CD4-positive, alpha-beta memory T cell (primary cell): ENCODE results near the gene MCF2L2. TPM values are rescaled to one million over a fixed set of nuclear protein-coding genes. Genes with fewer than 3 reads are reported as not detected.
"Not testable (repeated sequence)": the region's sequence is repeated elsewhere in the genome, so short reads cannot be mapped to it uniquely, and the experiment has no call there.

Experiments
- CTCF ChIA-PET: fragments of 350-600 bp; sonication (Branson Sonifier 250); formaldehyde crosslinking; loops from one replicate; lab custom pipeline; 2021; ENCODE audit warnings: inconsistent platforms; ENCODE audit not compliant: partially characterized antibody; lab: Charles Lee
- POLR2A ChIA-PET: fragments of 350-600 bp; sonication (Branson Sonifier 250); formaldehyde crosslinking; loops from one replicate; lab custom pipeline; 2021; ENCODE audit not compliant: partially characterized antibody; lab: Charles Lee
- DNase-seq, 5 donors: peaks; one replicate each; pipeline versions ENCODE4 v3.0.0 to v3.0.0-alpha.2; 2020 to 2022; ENCODE audit warnings: mixed read lengths in 1 of 5
- H3K27ac ChIP-seq: one replicate; pipeline ENCODE4 v1.7.0; 2013; ENCODE audit warnings: low read depth, low read length
- H3K27me3 ChIP-seq: 2 replicates; pipeline ENCODE4 v1.7.0; 2013; ENCODE audit warnings: mild to moderate bottlenecking, low read length, moderate library complexity; ENCODE audit not compliant: insufficient read depth
- H3K36me3 ChIP-seq: 2 replicates; pipeline ENCODE4 v1.7.0; 2013; ENCODE audit warnings: mild to moderate bottlenecking, low read length, moderate library complexity; ENCODE audit not compliant: insufficient read depth
- H3K4me1 ChIP-seq: 2 replicates; pipeline ENCODE4 v1.7.0; 2013; ENCODE audit warnings: mild to moderate bottlenecking, low read length, moderate library complexity; ENCODE audit not compliant: insufficient read depth
- H3K4me3 ChIP-seq, 2 donors: one replicate each; pipeline ENCODE4 v1.7.0; 2013; ENCODE audit warnings: low read length in 2 of 2, mild to moderate bottlenecking in 1 of 2
- H3K9me3 ChIP-seq, 2 donors: one replicate each; pipeline ENCODE4 v1.7.0; 2013; ENCODE audit warnings: low read length in 2 of 2, control low read depth in 1 of 2; ENCODE audit not compliant: control insufficient read depth in 1 of 2
- H3K27ac Mint-ChIP-seq, 7 donors: one replicate each; pipeline ENCODE4 v1.8.0; 2020 to 2021; ENCODE audit warnings: mixed read lengths in 7 of 7, mild to moderate bottlenecking in 6 of 7, inconsistent platforms in 3 of 7, moderate library complexity in 3 of 7
- H3K27me3 Mint-ChIP-seq, 2 donors: one replicate each; pipeline ENCODE4 v1.8.0; 2020 to 2021; ENCODE audit warnings: mixed read lengths in 2 of 2
- H3K36me3 Mint-ChIP-seq, 2 donors: one replicate each; pipeline ENCODE4 v1.8.0; 2020 to 2021; ENCODE audit warnings: mixed read lengths in 2 of 2, inconsistent platforms in 1 of 2, mild to moderate bottlenecking in 1 of 2
- H3K4me1 Mint-ChIP-seq, 4 donors: one replicate each; pipeline ENCODE4 v1.8.0; 2020 to 2021; ENCODE audit warnings: mixed read lengths in 4 of 4, mild to moderate bottlenecking in 1 of 4
- H3K4me3 Mint-ChIP-seq, 8 donors: one replicate each; pipeline ENCODE4 v1.8.0; 2020 to 2021; ENCODE audit warnings: mixed read lengths in 8 of 8, mild to moderate bottlenecking in 7 of 8, moderate library complexity in 6 of 8, inconsistent platforms in 3 of 8
- H3K9me3 Mint-ChIP-seq, 8 donors: one replicate each; pipeline ENCODE4 v1.8.0; 2020 to 2021; ENCODE audit warnings: mixed read lengths in 8 of 8, mild to moderate bottlenecking in 5 of 8, inconsistent platforms in 3 of 8, moderate library complexity in 1 of 8
- intact Hi-C: fragments of 100-400 bp; cut with micrococcal nuclease; formaldehyde crosslinking; loops from one replicate; pipeline ENCODE4 v1.15.1; 2023
- polyA plus RNA-seq, 2 donors: library from polyadenylated mRNA; unstranded; fragments of 300-500 nt; fragmentation: Illumina TruSeq; gene quantifications; one replicate each; pipeline ENCODE4 v1.2.3, GENCODE V29; 2021
- total RNA-seq, 2 experiments: library from RNA; stranded (reverse); gene quantifications; one replicate each; pipeline ENCODE4 v1.2.3, GENCODE V29; 2021

Gene MCF2L2
- total and polyA plus RNA-seq, 4 experiments from 2014 or later = 0.37 to 7.3 (median 5.1) TPM

DNA sequence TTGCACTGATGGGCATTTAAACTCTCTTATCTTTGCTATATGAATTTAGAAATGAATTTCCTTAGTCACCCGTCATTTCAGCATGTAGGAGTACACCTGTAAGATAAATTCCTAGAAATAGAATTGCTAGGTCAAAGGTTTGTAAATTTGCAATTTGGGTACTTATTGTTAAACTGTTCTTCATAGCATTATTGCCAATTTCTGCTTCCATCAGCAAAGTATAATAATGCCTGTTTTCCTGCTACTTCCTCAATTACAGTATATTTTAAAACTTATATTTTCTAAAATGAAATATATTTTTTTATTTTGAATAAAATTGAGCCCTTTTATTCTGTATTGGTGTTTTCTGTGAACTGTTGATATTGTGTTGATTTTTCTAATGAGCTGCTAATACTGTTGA is 16.3 kb upstream of the MCF2L2 start:
- H3K36me3 ChIP-seq = no peaks in the 10 kb centered on the region
- H3K27ac Mint-ChIP-seq = no peak overlapping the region
- DNase-seq = no peak
- H3K4me3 ChIP-seq = no peak overlapping the region
- H3K4me1 ChIP-seq = peaks cover 20% of the 10 kb centered on the region
- H3K36me3 Mint-ChIP-seq = peaks cover 8 to 11% of the 10 kb centered on the region in 2 donors
- intact Hi-C loops = no loop called here
- peaks cover 0 to 25% (median 21%) of the 10 kb centered on the region in 8 donors for H3K9me3 Mint-ChIP-seq
- H3K27me3 ChIP-seq = no peaks in the 10 kb centered on the region
- no peaks in the 10 kb centered on the region for H3K27me3 Mint-ChIP-seq
- POLR2A ChIA-PET = no interaction called here
- CTCF ChIA-PET = no interaction called here
- peaks cover 12 to 27% (median 14%) of the 10 kb centered on the region in 4 donors for H3K4me1 Mint-ChIP-seq
- no peak overlapping the region for H3K4me3 Mint-ChIP-seq
- no peaks in the 10 kb centered on the region for H3K9me3 ChIP-seq
- H3K27ac ChIP-seq = no peak overlapping the region

GRCh38 chr3:183443395-183444385 is 15.3 kb upstream of the MCF2L2 start:
- Histone ChIP-seq H3K27me3 (no peaks in the 10 kb centered on the region), H3K4me1 (peaks cover 10% of the 10 kb centered on the region)
- CTCF ChIA-PET = no interaction called here

GRCh38 chr3:183442994-183443393 is 14.6 kb upstream of the MCF2L2 start:
- H3K4me3 ChIP-seq = no peak overlapping the region
- Mint-ChIP-seq H3K36me3 (peaks cover 8 to 10% of the 10 kb centered on the region in 2 donors), H3K27me3 (no peaks in the 10 kb centered on the region), H3K27ac (no peak overlapping the region), H3K9me3 (peaks cover 0 to 25% (median 21%) of the 10 kb centered on the region in 8 donors), H3K4me3 (no peak overlapping the region), H3K4me1 (peaks cover 5 to 19% (median 9%) of the 10 kb centered on the region in 4 donors)
- CTCF ChIA-PET = no interaction called here
- H3K27ac ChIP-seq = no peak overlapping the region
- POLR2A ChIA-PET = no interaction called here
- no peaks in the 10 kb centered on the region for H3K27me3 ChIP-seq
- no peaks in the 10 kb centered on the region for H3K36me3 ChIP-seq
- H3K4me1 ChIP-seq = peaks cover 3% of the 10 kb centered on the region
- DNase-seq = no peak
- H3K9me3 ChIP-seq = no peaks in the 10 kb centered on the region
- intact Hi-C loops = no loop called here

More at GRCh38 chr3:183443395-183444385, 15.3 kb upstream of the MCF2L2 start:
- intact Hi-C loops = no loop called here
- H3K36me3 Mint-ChIP-seq = peaks cover 8 to 11% of the 10 kb centered on the region in 2 donors
- no peak for DNase-seq
- peaks cover 11 to 19% (median 14%) of the 10 kb centered on the region in 4 donors for H3K4me1 Mint-ChIP-seq
- H3K27ac Mint-ChIP-seq = no peak overlapping the region
- no peaks in the 10 kb centered on the region for H3K9me3 ChIP-seq
- H3K27ac ChIP-seq = no peak overlapping the region
- peaks cover 0 to 25% (median 21%) of the 10 kb centered on the region in 8 donors for H3K9me3 Mint-ChIP-seq
- no peak overlapping the region for H3K4me3 Mint-ChIP-seq
- no peaks in the 10 kb centered on the region for H3K36me3 ChIP-seq
- POLR2A ChIA-PET = no interaction called here
- no peak overlapping the region for H3K4me3 ChIP-seq
- no peaks in the 10 kb centered on the region for H3K27me3 Mint-ChIP-seq

DNA sequence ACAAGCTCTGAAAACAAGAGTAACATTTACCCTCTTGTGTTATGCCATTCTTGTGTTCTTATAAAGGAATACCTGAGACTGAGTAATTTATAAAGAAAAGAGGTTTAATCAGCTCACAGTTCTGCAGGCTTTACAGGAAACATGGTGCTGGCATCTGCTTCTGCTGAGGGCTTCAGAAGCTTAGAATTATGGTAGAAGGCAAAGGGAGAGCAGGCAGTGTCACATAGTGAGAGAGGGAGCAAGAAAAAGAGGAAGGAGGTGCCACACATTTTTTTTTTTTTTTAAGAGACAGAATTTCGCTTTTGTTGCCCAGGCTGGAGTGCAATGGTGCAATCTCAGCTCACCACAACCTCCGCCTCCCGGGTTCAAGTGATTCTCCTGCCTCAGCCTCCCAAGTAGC is 12.1 kb upstream of the MCF2L2 start:
- H3K36me3 Mint-ChIP-seq, H3K9me3 ChIP-seq, H3K4me3 ChIP-seq, H3K36me3 ChIP-seq, H3K27ac Mint-ChIP-seq, DNase-seq, H3K27me3 Mint-ChIP-seq, H3K27ac ChIP-seq, H3K4me3 Mint-ChIP-seq, CTCF ChIA-PET, intact Hi-C loops, H3K27me3 ChIP-seq: not testable (repeated sequence)
- Mint-ChIP-seq H3K4me1 (peaks cover 6 to 23% (median 9%) of the 10 kb centered on the region in 4 donors), H3K9me3 (peaks cover 0 to 25% (median 21%) of the 10 kb centered on the region in 8 donors)
- POLR2A ChIA-PET = interaction anchor here (1.3 kb wide), 1 partner anchor 12 kb away, joined by 4 read pairs; the partner anchor contains the start of gene MCF2L2
- peaks cover 19% of the 10 kb centered on the region for H3K4me1 ChIP-seq

DNA sequence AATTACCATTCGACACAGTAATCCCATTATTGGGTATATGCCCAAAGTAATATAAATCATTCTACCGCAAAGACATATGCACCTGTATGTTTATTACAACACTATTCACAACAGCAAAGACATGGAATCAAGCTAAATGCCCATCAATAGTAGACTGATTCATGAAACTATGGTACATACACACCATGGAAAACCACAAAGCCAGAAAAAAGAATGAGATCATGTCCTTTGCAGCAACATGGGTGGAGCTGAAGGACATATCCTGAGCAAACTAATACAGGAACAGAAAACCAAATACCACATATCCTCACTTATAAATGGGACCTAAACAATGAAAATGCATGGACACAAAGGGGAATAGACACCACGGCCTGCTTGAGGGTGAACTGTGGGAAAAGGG is 11.1 kb upstream of the MCF2L2 start:
- H3K27me3 Mint-ChIP-seq = no peaks in the 10 kb centered on the region
- peak overlapping the region in 1 of 7 donors; percentile 69 for H3K27ac Mint-ChIP-seq
- Histone ChIP-seq H3K27me3 (no peaks in the 10 kb centered on the region), H3K4me1 (peaks cover 20% of the 10 kb centered on the region), H3K9me3 (no peaks in the 10 kb centered on the region), H3K4me3 (no peak overlapping the region), H3K36me3 (no peaks in the 10 kb centered on the region), H3K27ac (no peak overlapping the region)
- DNase-seq = no peak
- peaks cover 6 to 26% (median 10%) of the 10 kb centered on the region in 4 donors for H3K4me1 Mint-ChIP-seq
- intact Hi-C loops = no loop called here
- no peak overlapping the region for H3K4me3 Mint-ChIP-seq
- ChIA-PET CTCF (no interaction called here), POLR2A (interaction anchor here (1.3 kb wide), 1 partner anchor 11 kb away, joined by 4 read pairs; the partner anchor contains the start of gene MCF2L2)
- H3K9me3 Mint-ChIP-seq = peaks cover 0 to 22% (median 19%) of the 10 kb centered on the region in 8 donors
- peaks cover 3 to 8% of the 10 kb centered on the region in 2 donors for H3K36me3 Mint-ChIP-seq

GRCh38 chr3:183438735-183439134 is 10.3 kb upstream of the MCF2L2 start:
- H3K4me1 ChIP-seq = peaks cover 20% of the 10 kb centered on the region
- no peaks in the 10 kb centered on the region for H3K36me3 ChIP-seq
- Mint-ChIP-seq H3K9me3 (peaks cover 0 to 16% (median 12%) of the 10 kb centered on the region in 8 donors), H3K27ac (no peak overlapping the region), H3K27me3 (no peaks in the 10 kb centered on the region), H3K36me3 (peaks cover 3 to 8% of the 10 kb centered on the region in 2 donors), H3K4me3 (no peak overlapping the region), H3K4me1 (peaks cover 6 to 26% (median 10%) of the 10 kb centered on the region in 4 donors)
- H3K27ac ChIP-seq = no peak overlapping the region
- CTCF ChIA-PET = interaction anchor here (0.5 kb wide), 1 partner anchor 457 kb away, joined by 3 read pairs; no protein-coding TSS in a partner anchor
- H3K9me3 ChIP-seq = no peaks in the 10 kb centered on the region
- no peaks in the 10 kb centered on the region for H3K27me3 ChIP-seq
- POLR2A ChIA-PET = interaction anchor here (2.7 kb wide), 1 partner anchor 10 kb away, joined by 16 read pairs; the partner anchor contains the start of gene MCF2L2
- no peak for DNase-seq
- no peak overlapping the region for H3K4me3 ChIP-seq
- intact Hi-C loops = no loop called here
